Measurements from ENCODE around the gene CCNG2.
A peak's percentile ranks its signal among the peaks of the same experiment; 100 is the strongest.

CCNG2 gene

GRCh38 chr4:77203380-77204197 lies 46.6 kb downstream of the CCNG2 start:
- peak; percentile 24 for DNase-seq (ENCODE audit: low read depth)

GRCh38 chr4:77204621-77205020 lies 47.6 kb downstream of the CCNG2 start:
- DNase-seq (ENCODE audit: low read depth): no peak

- DNase-seq (ENCODE audit: low read depth): no peak
Measured at GRCh38 chr4:77209012-77209411, 52.0 kb downstream of the CCNG2 start.

- DNase-seq (ENCODE audit: low read depth): no peak
Measured at GRCh38 chr4:77209936-77210335, 52.9 kb downstream of the CCNG2 start.

GRCh38 chr4:77215107-77215506 lies 58.1 kb downstream of the CCNG2 start:
- no peak for DNase-seq (ENCODE audit: low read depth)

- DNase-seq (ENCODE audit: low read depth): no peak
Measured at GRCh38 chr4:77217526-77217925, 60.5 kb downstream of the CCNG2 start.

- no peak for DNase-seq (ENCODE audit: low read depth)
Measured at GRCh38 chr4:77219266-77219665, 62.3 kb downstream of the CCNG2 start.
